Spleen (tissue), 11 donors: ENCODE data around the gene SLC25A6. TPM values are rescaled to one million over a fixed set of nuclear protein-coding genes. Genes with fewer than 3 reads are reported as not detected.
"Not testable (repeated sequence)": the region's sequence is repeated elsewhere in the genome, so short reads cannot be mapped to it uniquely, and the experiment has no call there.

Experiments used
- DNase-seq: peaks from one replicate; pipeline ENCODE4 v3.0.0-alpha.2; 2020
- H3K27ac ChIP-seq, 8 donors: fragments of 200-600 bp; sonication (generic) in 7 of 8; 1 replicate in 4 of 8; 2 replicates in 4 of 8; pipeline versions ENCODE4 v1.5.0 to v1.8.0; 2016 to 2021; ENCODE audit warnings: inconsistent platforms in 4 of 8, mild to moderate bottlenecking in 4 of 8, moderate library complexity in 1 of 8
- H3K27me3 ChIP-seq, 7 donors: fragments of 200-600 bp; sonication (generic) in 6 of 7; replicated peaks in 1 of 7; 1 replicate in 4 of 7; 2 replicates in 3 of 7; pipeline versions ENCODE4 v1.5.0 to v1.8.0; 2016 to 2021; ENCODE audit warnings: inconsistent platforms in 3 of 7, mild to moderate bottlenecking in 1 of 7
- H3K36me3 ChIP-seq, 6 donors: fragments of 200-600 bp; sonication (generic) in 5 of 6; 1 replicate in 4 of 6; 2 replicates in 2 of 6; pipeline versions ENCODE4 v1.5.0 to v1.8.0; 2016 to 2021; ENCODE audit warnings: inconsistent platforms in 2 of 6
- H3K4me1 ChIP-seq, 6 donors: fragments of 200-600 bp; sonication (generic) in 5 of 6; 1 replicate in 3 of 6; 2 replicates in 3 of 6; pipeline versions ENCODE4 v1.5.0 to v1.8.0; 2016 to 2021; ENCODE audit warnings: inconsistent platforms in 3 of 6
- H3K4me3 ChIP-seq, 8 donors: fragments of 200-600 bp; sonication (generic) in 7 of 8; 1 replicate in 4 of 8; 2 replicates in 4 of 8; pipeline versions ENCODE4 v1.5.0 to v1.8.0; 2016 to 2021; ENCODE audit warnings: inconsistent platforms in 4 of 8, mild to moderate bottlenecking in 4 of 8, moderate library complexity in 2 of 8
- H3K9me3 ChIP-seq, 8 donors: fragments of 200-600 bp; sonication (generic) in 7 of 8; 1 replicate in 4 of 8; 2 replicates in 4 of 8; pipeline versions ENCODE4 v1.5.0 to v1.8.0; 2016 to 2021; ENCODE audit warnings: inconsistent platforms in 4 of 8
- POLR2A ChIP-seq, 3 donors: fragments of 450-650 bp; IDR thresholded peaks; one replicate each; pipeline ENCODE4 v1.5.1; 2017; ENCODE audit warnings: antibody characterized with exemption in 3 of 3, mild to moderate bottlenecking in 1 of 3
- POLR2AphosphoS5 ChIP-seq, 3 donors: sonication (generic); formaldehyde crosslinking; IDR thresholded peaks; one replicate each; pipeline ENCODE4 v1.5.1; 2017; ENCODE audit warnings: antibody characterized with exemption in 3 of 3
- WGBS, 5 donors: extraction: QIAGEN DNeasy Blood & Tissue Kit in 3 of 5; methylation state at CpG; one replicate each; pipeline versions ENCODE4 v1.1.5 to v1.1.7; 2013 to 2018; 5-methylcytosine and 5-hydroxymethylcytosine counted together
- intact Hi-C: fragments of 100-400 bp; cut with DNase I; formaldehyde crosslinking; loops from one replicate; pipeline ENCODE4 v1.15.0; 2023; ENCODE audit warnings: low total_unique reads
- polyA plus RNA-seq, 3 donors: library from polyadenylated mRNA; stranded (reverse); fragments of 200-250 nt; gene quantifications; one replicate each; pipeline ENCODE4 v1.2.1, GENCODE V29; 2013
- total RNA-seq, 7 donors: library from RNA; depleted of rRNA in 3 of 7; stranded (reverse); fragments of >200 nt in 3 of 7; fragmentation: NEBNext Ultra II Directional in 4 of 7; extraction: Animal tissue kit (Norgen Biotek cat#: 25700) in 4 of 7; gene quantifications; one replicate each; pipeline versions ENCODE4 v1.1.0 to v1.2.1, GENCODE V29; 2016 to 2021
- TF ChIP-seq, protein P1 (sequence below), 11 experiments: fragments of 200-600 bp in 7 of 11; fragments of 450-650 bp in 4 of 11; sonication (generic) in 4 of 11; IDR thresholded peaks in 8 of 11; conservative IDR thresholded peaks in 3 of 11; 1 replicate in 7 of 11; 2 replicates in 4 of 11; pipeline versions ENCODE4 v1.4.0 to v1.8.0; 2016 to 2021; ENCODE audit warnings: antibody characterized with exemption in 11 of 11, inconsistent platforms in 4 of 11, mild to moderate bottlenecking in 1 of 11
- donor health status: healthy with polysubstance abuse.
- donor health status: DM: no; HTN: no; CAD: no; lungs with moderate emphysema.
- donor health status: DM: no; HTN: no; CAD: no.
- donor health status: Bipolar disorder and iron deficiency.
- donor health status: healthy.
- donor health status: DM: no; HTN: no; CAD: no.
- donor health status: DM: yes; HTN: yes; CAD: no.

Gene SLC25A6
- total and polyA plus RNA-seq, 10 donors = 255 to 443 (median 305) TPM

- H3K36me3 ChIP-seq = peaks cover 0 to 72% (median 40%) of the 10 kb centered on the region in 6 donors
- 90 to 93% (median 92%) methylated on average over 13 to 16 of the region's 16 CpGs for WGBS, 5 donors
Measured at GRCh38 chrX:1426321-1426720, 34.4 kb upstream of the SLC25A6 start.

DNA sequence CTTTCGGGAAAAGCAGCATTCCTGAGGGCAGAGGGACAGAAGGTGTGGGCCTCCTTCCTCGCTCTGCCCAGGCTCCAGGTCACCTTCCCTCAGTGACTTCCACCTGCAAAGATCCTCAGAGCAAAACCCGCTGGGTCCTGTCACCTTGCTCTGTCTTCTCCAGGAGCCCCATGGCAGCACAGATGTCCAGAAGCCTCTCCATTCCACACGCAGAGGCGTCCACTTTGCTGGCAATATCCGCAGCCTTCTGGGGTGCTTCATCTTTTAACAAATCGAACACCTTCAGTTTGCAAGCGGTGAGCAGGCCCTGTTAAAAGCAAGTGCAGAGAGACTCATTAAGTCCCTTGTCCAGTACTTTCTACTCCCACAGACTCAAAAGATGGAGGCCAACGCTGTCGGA is 33.5 kb upstream of the SLC25A6 start:
- peaks cover 0 to 77% (median 42%) of the 10 kb centered on the region in 6 donors for H3K36me3 ChIP-seq
- WGBS, 5 donors = 78 to 89% (median 79%) methylated on average over 10 of the region's 10 CpGs
- DNase-seq = peak; percentile 39

More at GRCh38 chrX:1426321-1426720, 34.4 kb upstream of the SLC25A6 start:
- TF ChIP-seq POLR2AphosphoS5 (IDR thresholded peaks at IDR 0.05) = peak in 1 of 3 donors; percentile 25
- H3K27me3 ChIP-seq, H3K27ac ChIP-seq, intact Hi-C loops, H3K4me3 ChIP-seq, H3K4me1 ChIP-seq: not testable (repeated sequence)
- peaks cover 3 to 28% (median 22%) of the 10 kb centered on the region in 8 donors for H3K9me3 ChIP-seq
- DNase-seq = peak; percentile 59

DNA sequence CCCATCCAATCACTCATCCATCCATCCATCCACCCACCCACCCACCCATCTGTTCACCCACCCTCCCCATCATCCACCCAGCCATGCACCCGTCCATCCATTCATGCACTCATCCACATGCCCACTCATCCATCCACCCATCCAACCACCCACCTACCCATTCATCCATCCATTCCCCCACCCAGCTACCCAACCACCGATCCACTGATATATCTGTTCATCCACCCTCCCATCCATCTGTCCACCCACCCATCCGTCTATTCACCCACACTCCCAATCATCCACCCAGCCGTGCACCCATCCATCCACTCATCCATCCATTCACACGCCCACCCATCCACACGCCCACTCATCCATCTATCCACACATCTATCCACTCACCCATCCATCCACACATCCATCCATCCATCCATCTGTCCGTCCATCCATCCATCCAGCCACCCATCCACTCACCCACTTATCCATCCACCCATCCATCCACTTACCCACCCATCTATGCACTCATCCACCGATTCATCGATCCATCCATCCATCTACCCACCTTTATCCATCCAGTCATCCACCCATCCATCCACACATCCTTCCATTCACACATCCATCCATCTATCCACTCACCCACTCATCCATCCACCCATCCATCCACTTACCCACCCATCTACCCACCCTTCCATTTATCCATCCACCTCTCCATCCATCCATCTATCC is 32.4 kb upstream of the SLC25A6 start:
- peaks cover 0 to 72% (median 44%) of the 10 kb centered on the region in 6 donors for H3K36me3 ChIP-seq
- no peaks in the 10 kb centered on the region for H3K4me1 ChIP-seq
- H3K27me3 ChIP-seq = no peaks in the 10 kb centered on the region
- TF ChIP-seq, protein P1, sequence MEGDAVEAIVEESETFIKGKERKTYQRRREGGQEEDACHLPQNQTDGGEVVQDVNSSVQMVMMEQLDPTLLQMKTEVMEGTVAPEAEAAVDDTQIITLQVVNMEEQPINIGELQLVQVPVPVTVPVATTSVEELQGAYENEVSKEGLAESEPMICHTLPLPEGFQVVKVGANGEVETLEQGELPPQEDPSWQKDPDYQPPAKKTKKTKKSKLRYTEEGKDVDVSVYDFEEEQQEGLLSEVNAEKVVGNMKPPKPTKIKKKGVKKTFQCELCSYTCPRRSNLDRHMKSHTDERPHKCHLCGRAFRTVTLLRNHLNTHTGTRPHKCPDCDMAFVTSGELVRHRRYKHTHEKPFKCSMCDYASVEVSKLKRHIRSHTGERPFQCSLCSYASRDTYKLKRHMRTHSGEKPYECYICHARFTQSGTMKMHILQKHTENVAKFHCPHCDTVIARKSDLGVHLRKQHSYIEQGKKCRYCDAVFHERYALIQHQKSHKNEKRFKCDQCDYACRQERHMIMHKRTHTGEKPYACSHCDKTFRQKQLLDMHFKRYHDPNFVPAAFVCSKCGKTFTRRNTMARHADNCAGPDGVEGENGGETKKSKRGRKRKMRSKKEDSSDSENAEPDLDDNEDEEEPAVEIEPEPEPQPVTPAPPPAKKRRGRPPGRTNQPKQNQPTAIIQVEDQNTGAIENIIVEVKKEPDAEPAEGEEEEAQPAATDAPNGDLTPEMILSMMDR (IDR thresholded peaks at IDR 0.05 in 8 of 11, conservative IDR thresholded peaks at IDR 0.05 in 3 of 11) = no peak
- no peak for TF ChIP-seq POLR2A (IDR thresholded peaks at IDR 0.05)
- no peak for TF ChIP-seq POLR2AphosphoS5 (IDR thresholded peaks at IDR 0.05)
- no peak overlapping the region for H3K27ac ChIP-seq
- H3K9me3 ChIP-seq = peaks cover 3 to 28% (median 23%) of the 10 kb centered on the region in 8 donors
- DNase-seq = peak; percentile 1
- intact Hi-C loops = no loop called here
- 72 to 89% (median 75%) methylated on average over 9 of the region's 9 CpGs for WGBS, 5 donors
- no peak overlapping the region for H3K4me3 ChIP-seq

More for the DNA sequence above, 33.5 kb upstream of the SLC25A6 start:
- no peak overlapping the region for H3K4me3 ChIP-seq
- H3K27me3 ChIP-seq = no peaks in the 10 kb centered on the region
- H3K9me3 ChIP-seq = peaks cover 3 to 28% (median 23%) of the 10 kb centered on the region in 8 donors
- intact Hi-C loops = no loop called here
- no peak overlapping the region for H3K27ac ChIP-seq
- no peaks in the 10 kb centered on the region for H3K4me1 ChIP-seq
- TF ChIP-seq, protein P1 (IDR thresholded peaks at IDR 0.05 in 8 of 11, conservative IDR thresholded peaks at IDR 0.05 in 3 of 11) = no peak
- TF ChIP-seq POLR2AphosphoS5 (IDR thresholded peaks at IDR 0.05) = no peak
- TF ChIP-seq POLR2A (IDR thresholded peaks at IDR 0.05) = no peak

DNA sequence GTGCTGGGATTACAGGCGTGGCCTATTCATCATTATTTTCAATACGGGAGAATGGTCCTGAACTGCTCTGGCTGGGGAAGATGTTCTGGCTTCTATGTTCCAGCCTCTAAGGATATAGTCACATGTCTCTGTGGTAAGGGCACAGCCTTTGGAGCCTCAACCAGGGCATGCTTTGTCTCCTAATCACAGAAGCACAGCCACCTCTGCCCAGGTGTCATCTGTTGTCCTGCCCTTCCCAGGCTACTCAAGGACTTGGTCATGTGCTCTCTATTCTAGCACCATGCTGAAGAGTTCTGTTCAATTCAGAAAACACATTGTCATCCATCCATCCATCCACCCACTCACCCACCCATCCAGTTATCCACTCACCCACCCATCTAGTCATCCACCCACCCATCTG is 31.3 kb upstream of the SLC25A6 start:
- intact Hi-C loops = no loop called here
- H3K27ac ChIP-seq = no peak overlapping the region
- H3K4me3 ChIP-seq = no peak overlapping the region
- no peak for TF ChIP-seq POLR2AphosphoS5 (IDR thresholded peaks at IDR 0.05)
- TF ChIP-seq, protein P1 (IDR thresholded peaks at IDR 0.05 in 8 of 11, conservative IDR thresholded peaks at IDR 0.05 in 3 of 11) = no peak
- TF ChIP-seq POLR2A (IDR thresholded peaks at IDR 0.05) = no peak
- peaks cover 0 to 80% (median 53%) of the 10 kb centered on the region in 6 donors for H3K36me3 ChIP-seq
- peak; percentile 4 for DNase-seq
- H3K4me1 ChIP-seq = no peaks in the 10 kb centered on the region
- WGBS, 5 donors = 46 to 77% (median 50%) methylated on average over 2 of the region's 2 CpGs
- H3K9me3 ChIP-seq = peaks cover 3 to 37% (median 30%) of the 10 kb centered on the region in 8 donors
- no peaks in the 10 kb centered on the region for H3K27me3 ChIP-seq
